ENCODE measurements around the gene TFE3. TPM values are rescaled to one million over a fixed set of nuclear protein-coding genes. Genes with fewer than 3 reads are reported as not detected.

TFE3 gene
- total RNA-seq, 1 experiment from 2014 or later = 56.8 TPM

DNA sequence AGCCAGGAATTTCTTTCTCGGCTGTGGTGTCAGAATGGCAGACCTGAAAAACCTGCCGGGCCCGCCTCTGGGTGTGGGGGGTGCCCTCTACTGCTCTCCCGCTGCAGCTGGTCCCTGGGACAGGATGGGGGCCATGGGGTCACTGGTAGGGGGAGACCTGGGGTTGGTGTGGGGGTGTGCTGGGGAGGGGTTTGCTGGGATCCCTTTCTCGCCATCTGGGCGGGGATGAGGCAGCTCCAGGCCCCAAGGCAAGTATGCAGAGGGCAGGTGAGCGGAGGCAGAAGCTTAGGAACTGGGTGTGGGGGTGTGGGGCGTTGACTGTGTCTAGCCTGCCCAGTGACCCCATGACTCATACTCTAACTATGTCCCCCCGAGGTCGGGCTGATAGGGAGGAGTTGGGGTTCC, 16.5 kb upstream of the TFE3 start:
- Histone ChIP-seq H3K27me3 (replicated peaks; ENCODE audit: insufficient read depth, low read depth, low read length, poor library complexity) (no peaks in the 10 kb centered on the region), H3K27ac (ENCODE audit: low read depth, low read length, poor library complexity, severe bottlenecking) (no peak overlapping the region), H3K36me3 (ENCODE audit: insufficient read depth, low read length, poor library complexity, severe bottlenecking) (no peaks in the 10 kb centered on the region), H3K4me3 (ENCODE audit: low read depth, low read length, poor library complexity, severe bottlenecking) (no peak overlapping the region), H3K4me1 (ENCODE audit: insufficient read depth, low read length, poor library complexity, severe bottlenecking) (no peaks in the 10 kb centered on the region), H3K9me3 (ENCODE audit: low read depth, low read length, poor library complexity, severe bottlenecking) (no peaks in the 10 kb centered on the region)
- ChIA-PET CTCF (no interaction called here), POLR2A (ENCODE audit: low non-redundant PET) (no interaction called here)
- DNase-seq (ENCODE audit: low spot score) = no peak
- BruUV-seq (replicated peaks) = no TSS peak
- intact Hi-C loops (cut with micrococcal nuclease; ENCODE audit: unreplicated experiment) = no loop called here
- TF ChIP-seq, protein P1, sequence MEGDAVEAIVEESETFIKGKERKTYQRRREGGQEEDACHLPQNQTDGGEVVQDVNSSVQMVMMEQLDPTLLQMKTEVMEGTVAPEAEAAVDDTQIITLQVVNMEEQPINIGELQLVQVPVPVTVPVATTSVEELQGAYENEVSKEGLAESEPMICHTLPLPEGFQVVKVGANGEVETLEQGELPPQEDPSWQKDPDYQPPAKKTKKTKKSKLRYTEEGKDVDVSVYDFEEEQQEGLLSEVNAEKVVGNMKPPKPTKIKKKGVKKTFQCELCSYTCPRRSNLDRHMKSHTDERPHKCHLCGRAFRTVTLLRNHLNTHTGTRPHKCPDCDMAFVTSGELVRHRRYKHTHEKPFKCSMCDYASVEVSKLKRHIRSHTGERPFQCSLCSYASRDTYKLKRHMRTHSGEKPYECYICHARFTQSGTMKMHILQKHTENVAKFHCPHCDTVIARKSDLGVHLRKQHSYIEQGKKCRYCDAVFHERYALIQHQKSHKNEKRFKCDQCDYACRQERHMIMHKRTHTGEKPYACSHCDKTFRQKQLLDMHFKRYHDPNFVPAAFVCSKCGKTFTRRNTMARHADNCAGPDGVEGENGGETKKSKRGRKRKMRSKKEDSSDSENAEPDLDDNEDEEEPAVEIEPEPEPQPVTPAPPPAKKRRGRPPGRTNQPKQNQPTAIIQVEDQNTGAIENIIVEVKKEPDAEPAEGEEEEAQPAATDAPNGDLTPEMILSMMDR (conservative IDR thresholded peaks at IDR 0.05; ENCODE audit: low read depth, low read length) = no peak
- no peak for TF ChIP-seq EZH2 (IDR thresholded peaks at IDR 0.05; ENCODE audit: borderline replicate concordance, low read depth, low read length, poor library complexity, severe bottlenecking)

DNA sequence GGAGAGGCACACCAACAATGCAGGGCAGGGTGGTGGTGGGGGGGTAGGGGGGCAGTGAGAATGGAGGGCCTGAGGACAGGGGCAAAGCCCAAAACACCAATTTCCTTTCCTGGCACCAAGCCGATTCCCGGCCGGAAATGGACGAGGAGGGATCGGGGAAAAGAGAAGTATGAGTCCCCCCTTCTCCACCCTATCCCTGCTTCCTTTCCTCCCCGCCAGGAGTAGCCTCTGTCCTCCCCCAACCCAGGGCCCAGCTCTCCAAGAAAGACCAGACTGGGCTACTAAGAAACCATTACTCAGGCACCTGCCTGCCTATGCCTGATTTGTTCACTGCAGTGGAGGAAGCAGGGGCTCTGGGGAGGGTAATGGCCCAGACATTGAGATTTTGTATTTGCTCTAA, 16.0 kb upstream of the TFE3 start:
- intact Hi-C loops (cut with micrococcal nuclease; ENCODE audit: unreplicated experiment) = no loop called here
- no peak for DNase-seq (ENCODE audit: low spot score)
- no peak overlapping the region for H3K27ac ChIP-seq (ENCODE audit: low read depth, low read length, poor library complexity, severe bottlenecking)
- no peaks in the 10 kb centered on the region for H3K9me3 ChIP-seq (ENCODE audit: low read depth, low read length, poor library complexity, severe bottlenecking)
- no peaks in the 10 kb centered on the region for H3K36me3 ChIP-seq (ENCODE audit: insufficient read depth, low read length, poor library complexity, severe bottlenecking)
- no peak overlapping the region for H3K4me3 ChIP-seq (ENCODE audit: low read depth, low read length, poor library complexity, severe bottlenecking)
- ChIA-PET CTCF (no interaction called here), POLR2A (ENCODE audit: low non-redundant PET) (no interaction called here)
- H3K27me3 ChIP-seq (replicated peaks; ENCODE audit: insufficient read depth, low read depth, low read length, poor library complexity) = no peaks in the 10 kb centered on the region
- no peak for TF ChIP-seq EZH2 (IDR thresholded peaks at IDR 0.05; ENCODE audit: borderline replicate concordance, low read depth, low read length, poor library complexity, severe bottlenecking)
- TF ChIP-seq, protein P1 (conservative IDR thresholded peaks at IDR 0.05; ENCODE audit: low read depth, low read length) = no peak
- H3K4me1 ChIP-seq (ENCODE audit: insufficient read depth, low read length, poor library complexity, severe bottlenecking) = no peaks in the 10 kb centered on the region
- BruUV-seq (replicated peaks) = no TSS peak

DNA sequence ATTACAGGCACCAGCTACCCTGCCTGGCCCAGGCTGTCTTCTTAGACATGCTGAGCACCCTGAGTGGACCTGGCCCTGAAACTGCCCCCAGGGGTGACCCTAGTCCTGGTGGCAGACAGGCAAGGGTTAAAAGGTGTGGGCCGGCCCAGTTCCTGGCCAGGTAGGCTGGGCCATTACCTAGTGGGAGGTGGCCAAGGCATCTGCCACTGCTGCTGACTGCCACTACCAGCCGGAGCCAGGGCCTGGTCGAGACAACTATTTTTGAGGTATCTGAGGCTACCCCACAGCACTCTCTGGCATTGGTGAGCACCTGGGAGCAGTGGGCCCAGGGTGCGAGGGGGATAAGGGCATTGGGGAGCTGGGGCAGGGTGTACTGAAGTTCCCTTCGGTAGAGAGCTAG, 15.6 kb upstream of the TFE3 start, which contains the start of gene CCDC120:
Gene CCDC120, plus strand, starts transcription at position 206 of the 400 bp plus-strand sequence. CDS start 3,043 bp downstream, outside the sequence.
- no peaks in the 10 kb centered on the region for H3K4me1 ChIP-seq (ENCODE audit: insufficient read depth, low read length, poor library complexity, severe bottlenecking)
- intact Hi-C loops (cut with micrococcal nuclease; ENCODE audit: unreplicated experiment) = no loop called here
- BruUV-seq (replicated peaks) = no TSS peak
- POLR2A ChIA-PET (ENCODE audit: low non-redundant PET) = no interaction called here
- no peak within 1 kb of the TSS for H3K4me3 ChIP-seq (ENCODE audit: low read depth, low read length, poor library complexity, severe bottlenecking)
- H3K27ac ChIP-seq (ENCODE audit: low read depth, low read length, poor library complexity, severe bottlenecking) = no peak within 1 kb of the TSS
- no peak for TF ChIP-seq EZH2 (IDR thresholded peaks at IDR 0.05; ENCODE audit: borderline replicate concordance, low read depth, low read length, poor library complexity, severe bottlenecking)
- TF ChIP-seq, protein P1 (conservative IDR thresholded peaks at IDR 0.05; ENCODE audit: low read depth, low read length) = no peak
- no peaks in the 10 kb centered on the region for H3K36me3 ChIP-seq (ENCODE audit: insufficient read depth, low read length, poor library complexity, severe bottlenecking)
- CTCF ChIA-PET = no interaction called here
- H3K9me3 ChIP-seq (ENCODE audit: low read depth, low read length, poor library complexity, severe bottlenecking) = no peaks in the 10 kb centered on the region
- DNase-seq (ENCODE audit: low spot score) = no peak
- no peaks in the 10 kb centered on the region for H3K27me3 ChIP-seq (replicated peaks; ENCODE audit: insufficient read depth, low read depth, low read length, poor library complexity)
